ENCODE measurements around the gene SPATA32.

DNA sequence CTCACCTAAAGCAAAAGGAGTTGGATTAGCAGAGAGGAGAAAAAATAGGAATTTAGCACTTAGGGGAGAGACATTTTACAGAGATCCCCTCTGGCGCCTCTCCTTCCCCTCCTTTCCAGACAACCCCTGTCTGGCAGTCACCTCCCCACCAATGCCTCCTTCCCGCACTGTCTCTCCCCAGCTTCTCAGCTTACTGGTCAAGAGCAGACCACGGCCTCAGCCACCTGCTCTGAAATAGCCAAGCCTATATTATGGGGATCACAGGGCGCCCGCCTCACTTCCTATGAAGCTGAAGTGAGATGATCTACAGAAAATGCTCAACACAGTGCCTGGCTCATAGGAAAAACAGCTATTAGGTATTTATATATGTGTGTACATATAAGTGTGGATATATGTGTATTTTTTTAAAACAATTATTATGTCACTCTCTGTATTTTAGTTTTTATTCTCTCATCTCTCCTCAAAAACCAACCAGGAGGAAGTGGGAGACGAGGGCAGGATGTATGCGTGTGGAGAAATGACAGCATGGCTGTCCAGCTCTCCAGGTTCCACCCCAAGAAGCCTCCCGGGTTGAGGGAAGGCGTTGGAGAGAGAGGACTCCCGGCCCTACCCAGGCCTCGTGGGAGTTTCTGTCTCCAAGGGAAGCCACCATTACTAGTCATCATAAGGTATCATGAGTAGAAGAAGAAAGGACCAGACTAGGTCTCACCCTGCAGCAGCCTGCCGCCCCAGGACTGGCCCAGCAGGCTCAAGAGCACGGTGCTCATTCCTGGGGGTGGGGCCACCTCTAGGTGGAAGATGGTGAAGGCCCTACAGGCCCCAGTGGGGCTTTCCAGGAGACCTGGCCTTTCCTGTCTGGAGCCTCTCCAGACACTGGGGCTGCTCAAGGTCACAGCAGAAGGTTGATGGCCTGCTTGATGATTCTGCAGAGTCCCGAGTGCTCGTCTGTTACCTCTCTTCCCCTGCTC, 27.7 kb upstream of the SPATA32 start:
- TF ChIP-seq, protein P1, sequence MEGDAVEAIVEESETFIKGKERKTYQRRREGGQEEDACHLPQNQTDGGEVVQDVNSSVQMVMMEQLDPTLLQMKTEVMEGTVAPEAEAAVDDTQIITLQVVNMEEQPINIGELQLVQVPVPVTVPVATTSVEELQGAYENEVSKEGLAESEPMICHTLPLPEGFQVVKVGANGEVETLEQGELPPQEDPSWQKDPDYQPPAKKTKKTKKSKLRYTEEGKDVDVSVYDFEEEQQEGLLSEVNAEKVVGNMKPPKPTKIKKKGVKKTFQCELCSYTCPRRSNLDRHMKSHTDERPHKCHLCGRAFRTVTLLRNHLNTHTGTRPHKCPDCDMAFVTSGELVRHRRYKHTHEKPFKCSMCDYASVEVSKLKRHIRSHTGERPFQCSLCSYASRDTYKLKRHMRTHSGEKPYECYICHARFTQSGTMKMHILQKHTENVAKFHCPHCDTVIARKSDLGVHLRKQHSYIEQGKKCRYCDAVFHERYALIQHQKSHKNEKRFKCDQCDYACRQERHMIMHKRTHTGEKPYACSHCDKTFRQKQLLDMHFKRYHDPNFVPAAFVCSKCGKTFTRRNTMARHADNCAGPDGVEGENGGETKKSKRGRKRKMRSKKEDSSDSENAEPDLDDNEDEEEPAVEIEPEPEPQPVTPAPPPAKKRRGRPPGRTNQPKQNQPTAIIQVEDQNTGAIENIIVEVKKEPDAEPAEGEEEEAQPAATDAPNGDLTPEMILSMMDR (IDR thresholded peaks at IDR 0.05) = no peak
- no peak for TF ChIP-seq POLR2A (IDR thresholded peaks at IDR 0.05)
- no peak for TF ChIP-seq POLR2AphosphoS5 (IDR thresholded peaks at IDR 0.05)

Measured in breast epithelium (tissue), 3 donors.